ENCODE measurements around the gene HPCAL1.

DNA sequence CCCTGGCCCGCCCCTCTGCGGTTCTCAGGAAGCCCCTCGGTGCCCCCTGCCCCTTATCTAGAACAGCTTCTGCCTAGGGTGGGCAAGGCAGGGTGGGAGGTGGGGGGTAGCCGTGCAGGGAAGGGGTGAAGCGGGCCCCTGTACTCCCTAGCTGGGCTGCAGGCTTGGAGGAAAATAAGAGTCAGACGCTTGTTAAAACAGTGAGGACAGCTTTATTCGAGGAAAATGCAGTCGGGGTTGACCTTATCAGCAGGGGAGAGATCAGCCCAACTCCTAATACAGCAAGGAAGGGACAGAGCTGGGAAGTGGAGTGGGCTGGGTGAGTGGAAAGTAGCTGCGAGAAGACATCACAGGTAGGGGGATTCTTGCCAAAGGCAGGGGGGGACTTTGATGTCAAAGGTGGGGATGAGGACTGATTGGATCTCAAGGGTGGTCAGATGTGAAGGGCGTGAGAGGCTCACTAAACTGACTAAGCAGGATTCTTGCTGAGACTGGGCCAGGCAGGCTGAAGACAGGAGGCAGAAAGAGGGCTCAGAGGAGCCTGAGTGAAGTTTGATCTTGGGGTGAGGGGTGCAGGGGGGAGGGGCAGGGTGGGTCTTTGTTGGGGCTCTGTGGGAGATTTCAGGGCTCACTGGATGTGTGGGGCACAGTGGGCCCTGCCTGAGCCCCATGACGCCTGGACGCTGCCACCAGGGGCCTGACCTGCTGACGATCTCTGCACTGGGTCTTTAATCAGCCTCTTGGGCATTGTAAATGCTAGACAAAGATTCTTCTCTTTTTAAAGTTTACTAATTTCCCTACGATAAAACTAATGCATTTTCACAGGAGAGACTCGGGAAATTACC, 29.9 kb downstream of the HPCAL1 start:
- TF ChIP-seq, protein P1, sequence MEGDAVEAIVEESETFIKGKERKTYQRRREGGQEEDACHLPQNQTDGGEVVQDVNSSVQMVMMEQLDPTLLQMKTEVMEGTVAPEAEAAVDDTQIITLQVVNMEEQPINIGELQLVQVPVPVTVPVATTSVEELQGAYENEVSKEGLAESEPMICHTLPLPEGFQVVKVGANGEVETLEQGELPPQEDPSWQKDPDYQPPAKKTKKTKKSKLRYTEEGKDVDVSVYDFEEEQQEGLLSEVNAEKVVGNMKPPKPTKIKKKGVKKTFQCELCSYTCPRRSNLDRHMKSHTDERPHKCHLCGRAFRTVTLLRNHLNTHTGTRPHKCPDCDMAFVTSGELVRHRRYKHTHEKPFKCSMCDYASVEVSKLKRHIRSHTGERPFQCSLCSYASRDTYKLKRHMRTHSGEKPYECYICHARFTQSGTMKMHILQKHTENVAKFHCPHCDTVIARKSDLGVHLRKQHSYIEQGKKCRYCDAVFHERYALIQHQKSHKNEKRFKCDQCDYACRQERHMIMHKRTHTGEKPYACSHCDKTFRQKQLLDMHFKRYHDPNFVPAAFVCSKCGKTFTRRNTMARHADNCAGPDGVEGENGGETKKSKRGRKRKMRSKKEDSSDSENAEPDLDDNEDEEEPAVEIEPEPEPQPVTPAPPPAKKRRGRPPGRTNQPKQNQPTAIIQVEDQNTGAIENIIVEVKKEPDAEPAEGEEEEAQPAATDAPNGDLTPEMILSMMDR (conservative IDR thresholded peaks at IDR 0.05; ENCODE audit: low read length), result no peak
- TF ChIP-seq EZH2phosphoT487 (IDR thresholded peaks at IDR 0.05; ENCODE audit: borderline replicate concordance, low read depth, low read length), result no peak

Measured in OCI-LY7 (cell line).